Activated CD4-positive, alpha-beta T cell treated with anti-CD3 and anti-CD28 coated beads for 1 hour (primary cell): Measurements from ENCODE around the gene RASAL1.
A peak's percentile ranks its signal among the peaks of the same experiment; 100 is the strongest.

Source experiments
- DNase-seq: peaks from one replicate; pipeline ENCODE4 v3.0.0-alpha.2; 2020

Gene RASAL1

GRCh38 chr12:113114447-113115178, 20.9 kb downstream of the RASAL1 start:
- DNase-seq: no peak

GRCh38 chr12:113113397-113113796, 22.2 kb downstream of the RASAL1 start:
- DNase-seq: no peak

- DNase-seq: no peak
Measured at GRCh38 chr12:113112043-113112899, 23.3 kb downstream of the RASAL1 start.

DNA sequence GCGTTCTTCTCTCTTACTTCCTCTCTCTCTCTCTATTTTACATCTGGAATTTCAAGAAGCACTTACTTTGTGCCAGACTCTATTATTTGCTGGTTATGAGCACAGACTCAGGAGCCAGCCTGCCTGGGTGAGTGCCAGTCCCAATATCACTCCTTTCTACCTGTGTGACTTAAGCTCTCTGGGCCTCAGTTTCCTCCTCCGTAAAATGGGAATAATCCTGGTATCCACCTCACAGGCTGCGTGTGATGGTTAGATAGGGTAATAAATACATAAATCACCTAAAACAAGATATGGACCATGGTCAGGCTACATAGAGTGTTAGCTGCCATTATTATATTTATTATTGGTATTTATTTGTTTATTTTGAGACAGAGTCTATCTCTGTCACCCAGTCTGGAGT, 24.3 kb downstream of the RASAL1 start:
- DNase-seq: no peak

DNA sequence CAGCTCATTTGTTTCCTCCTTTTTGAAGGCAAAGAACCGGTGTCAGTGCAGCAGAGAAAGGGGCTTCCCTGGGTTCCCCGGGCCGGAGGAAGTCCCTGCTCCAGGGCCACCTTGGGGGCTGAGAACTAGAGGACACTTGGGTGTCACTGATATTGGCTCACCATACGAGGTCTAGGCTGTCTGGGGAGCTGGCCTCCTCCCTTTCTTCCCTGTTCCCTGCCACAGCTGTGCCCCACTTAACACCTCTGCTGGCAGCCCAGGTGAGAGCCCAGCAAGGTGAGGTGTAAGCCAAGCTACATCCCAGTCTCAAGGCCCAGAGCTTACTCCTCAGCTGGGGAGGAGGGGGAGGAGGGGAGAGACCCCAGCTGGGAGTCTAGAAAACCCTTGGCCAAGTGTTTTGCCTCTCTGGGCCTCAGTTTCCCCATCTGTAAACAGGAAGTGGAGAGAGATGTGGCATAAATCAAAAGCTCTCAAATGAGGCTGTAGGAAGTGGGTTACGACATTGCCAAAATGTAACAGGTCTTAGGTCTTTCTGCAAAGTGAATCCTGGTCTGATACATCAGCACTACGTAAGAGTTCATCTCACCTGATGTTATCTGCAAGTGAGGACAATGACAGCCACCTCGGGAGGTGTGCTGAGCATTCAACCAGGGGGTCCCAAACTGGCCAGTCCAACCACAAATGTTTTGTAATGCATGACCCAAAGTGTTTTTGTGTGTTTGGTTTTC, 25.5 kb downstream of the RASAL1 start:
- DNase-seq: no peak

GRCh38 chr12:113109360-113109759, 26.2 kb downstream of the RASAL1 start:
- DNase-seq: no peak

DNA sequence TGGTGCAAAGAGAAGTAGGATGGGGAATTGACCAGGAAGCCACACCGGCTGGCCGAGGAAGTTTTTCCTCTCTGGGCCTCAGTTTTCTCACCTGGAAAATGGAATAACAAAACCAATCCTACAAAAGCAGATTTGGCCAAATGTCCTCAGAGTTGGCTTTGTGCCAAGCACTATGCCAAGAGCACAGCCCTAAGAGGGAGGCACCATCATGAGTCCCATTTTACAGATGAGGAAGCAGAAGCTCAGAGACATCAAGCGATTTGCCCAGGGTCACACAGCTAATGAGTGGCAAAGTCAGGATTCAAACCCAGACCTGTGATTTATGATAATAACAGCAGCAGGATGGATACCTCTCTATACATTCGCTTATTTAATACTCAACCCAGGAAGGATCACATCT, 27.3 kb downstream of the RASAL1 start:
- no peak for DNase-seq

DNA sequence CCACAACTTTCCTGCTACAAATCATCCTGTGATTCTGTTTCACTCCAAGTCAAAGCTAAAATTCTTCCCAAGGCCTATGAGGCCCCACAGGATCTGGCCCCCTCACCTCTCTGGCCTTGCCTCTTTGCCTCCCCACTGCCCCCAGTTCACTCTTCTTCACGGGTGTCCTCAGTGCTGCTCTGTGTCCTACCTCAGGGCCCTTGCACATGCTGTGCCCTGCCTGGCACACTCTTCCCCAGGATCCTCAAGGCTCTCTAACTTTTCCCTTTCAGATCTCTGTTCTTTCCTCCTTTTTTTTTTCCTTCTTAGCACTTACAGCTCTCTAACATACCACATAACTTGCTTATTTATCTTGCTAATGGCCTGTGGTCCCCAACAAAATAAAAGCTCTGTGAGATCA, 29.2 kb downstream of the RASAL1 start:
- DNase-seq: no peak

DNA sequence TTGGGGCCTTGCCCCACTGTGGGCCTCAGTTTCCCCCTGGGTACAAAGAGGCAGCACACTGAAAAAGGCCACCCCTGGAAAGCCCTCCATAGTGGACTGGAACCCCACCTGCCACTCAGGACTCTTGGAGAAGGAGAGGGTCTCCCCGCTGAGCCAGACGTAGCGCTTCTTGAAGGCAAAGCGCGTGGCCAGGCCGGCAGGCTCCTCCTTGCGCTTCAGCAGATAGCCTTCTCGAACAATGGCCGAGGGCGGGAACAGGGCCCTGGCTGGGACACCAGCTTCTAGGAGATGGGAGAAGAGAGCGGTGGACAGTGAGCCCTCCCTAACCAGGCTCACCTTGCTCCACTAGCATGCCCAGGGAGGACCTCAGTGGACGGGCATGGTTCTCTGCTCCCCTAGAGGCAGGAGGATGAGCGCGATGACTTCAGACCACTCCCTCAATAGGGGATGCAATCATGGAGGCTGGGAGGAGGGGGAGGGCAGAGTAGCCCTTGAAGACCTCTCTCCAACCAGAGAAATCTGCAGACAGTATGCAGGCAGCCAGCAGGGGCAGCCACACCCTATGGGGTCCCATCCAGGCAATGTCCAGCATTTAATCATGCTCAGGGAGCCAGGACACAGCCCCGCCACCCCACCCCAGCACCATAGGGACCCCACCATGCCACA, 29.8 kb downstream of the RASAL1 start:
- DNase-seq: no peak

DNA sequence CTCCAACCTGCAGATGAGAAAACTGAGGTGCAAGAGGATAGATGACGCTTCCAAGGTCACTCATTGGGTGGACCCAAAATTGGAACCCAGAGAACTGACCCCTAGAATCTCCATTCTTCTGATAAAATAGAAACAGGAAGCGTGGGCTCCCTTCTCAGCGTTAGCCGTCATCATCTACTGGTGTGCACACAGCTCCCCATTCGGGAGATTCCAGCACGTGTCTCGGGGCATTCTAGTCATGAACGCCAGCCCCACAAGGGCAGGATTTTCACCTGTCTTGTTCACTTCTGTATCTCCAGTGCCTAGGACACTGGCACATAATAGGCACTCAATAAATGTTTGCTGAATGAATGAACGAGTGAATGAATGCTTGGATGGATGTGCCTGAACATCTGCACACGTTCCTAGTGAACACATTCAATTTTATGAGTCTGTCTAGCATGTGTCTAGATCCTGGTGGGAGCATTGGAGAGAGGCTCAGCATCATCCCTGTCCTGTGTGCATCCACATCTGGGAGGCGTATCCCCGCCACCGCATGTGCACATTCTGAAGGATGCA, 30.5 kb downstream of the RASAL1 start:
- DNase-seq: no peak

DNA sequence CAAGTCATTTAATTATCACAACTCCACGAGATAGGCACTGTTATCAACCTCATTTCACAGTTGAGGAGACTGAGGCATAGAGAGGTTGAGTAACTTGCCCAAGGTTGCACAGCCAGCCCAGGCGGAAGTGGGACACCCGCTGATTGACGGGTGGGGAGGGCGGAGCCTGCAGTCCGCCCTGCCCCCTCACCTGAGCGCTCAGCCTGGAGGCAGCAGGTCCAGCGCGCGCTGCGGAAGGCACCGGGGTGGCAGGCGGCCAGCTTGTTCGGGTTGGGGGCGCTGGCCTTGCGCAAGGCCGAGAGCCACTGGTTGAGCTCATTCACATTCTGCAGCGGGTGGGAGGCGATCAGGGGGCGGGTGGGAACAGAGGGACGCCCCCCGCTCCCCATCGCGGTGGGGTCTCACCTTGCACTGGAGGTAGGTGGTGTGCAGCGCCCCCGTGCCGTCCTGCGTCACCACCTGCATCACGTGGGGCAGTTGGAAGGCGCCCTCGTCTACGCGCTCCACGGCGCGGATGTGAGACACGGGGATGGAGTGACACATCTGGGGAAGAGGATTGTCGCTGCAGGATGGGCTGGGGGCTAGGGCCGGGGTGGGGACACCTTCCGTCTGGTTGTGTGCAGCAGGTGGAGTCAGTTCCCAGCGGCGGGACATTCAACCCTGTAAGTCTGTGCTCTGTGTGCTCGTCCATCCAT, 31.7 kb downstream of the RASAL1 start:
- peak; percentile 51 for DNase-seq

- no peak for DNase-seq
Measured at GRCh38 chr12:113102811-113103210, 32.8 kb downstream of the RASAL1 start.

DNA sequence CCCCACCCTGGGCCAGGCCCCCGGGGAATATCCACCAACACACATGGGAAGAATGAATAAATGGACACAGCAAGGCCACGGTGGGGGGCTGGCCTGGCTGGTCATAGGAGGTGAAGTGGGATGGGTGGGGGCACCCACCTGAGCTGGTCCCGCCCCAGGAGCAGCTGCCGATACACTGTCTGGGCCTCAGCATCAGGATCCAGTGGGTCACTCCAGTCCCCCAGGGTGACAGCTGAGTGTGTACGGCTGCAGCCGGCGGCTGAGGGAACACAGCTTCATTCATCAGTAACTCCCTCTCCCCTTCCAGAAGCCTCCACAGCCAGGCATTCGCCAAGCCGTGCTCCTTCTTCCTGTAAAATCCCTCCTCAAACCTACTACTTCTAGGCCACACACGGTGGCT, 33.8 kb downstream of the RASAL1 start:
- DNase-seq: no peak

DNA sequence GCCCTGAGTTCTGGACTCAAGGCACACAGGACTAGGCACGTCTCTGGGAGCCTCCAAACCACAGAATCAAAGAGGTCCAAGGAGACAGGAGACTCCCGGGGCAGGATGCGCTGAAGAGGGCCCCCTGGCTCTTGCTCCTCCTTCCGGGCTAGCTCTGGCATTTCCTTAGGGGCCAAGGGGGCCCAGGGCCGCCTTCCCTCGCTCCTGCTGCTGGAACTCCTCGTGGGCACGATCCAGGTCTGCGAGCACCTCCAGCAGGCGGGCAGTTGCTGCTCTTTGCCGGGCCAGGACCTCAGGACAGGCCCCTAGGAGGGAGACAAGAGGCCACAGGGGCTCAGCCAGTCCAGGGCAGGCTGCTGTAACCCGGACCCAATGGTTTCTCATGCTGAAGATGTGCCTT, 35.8 kb downstream of the RASAL1 start:
- no peak for DNase-seq

- DNase-seq: no peak
Measured at GRCh38 chr12:113099364-113099763, 36.2 kb downstream of the RASAL1 start.

DNA sequence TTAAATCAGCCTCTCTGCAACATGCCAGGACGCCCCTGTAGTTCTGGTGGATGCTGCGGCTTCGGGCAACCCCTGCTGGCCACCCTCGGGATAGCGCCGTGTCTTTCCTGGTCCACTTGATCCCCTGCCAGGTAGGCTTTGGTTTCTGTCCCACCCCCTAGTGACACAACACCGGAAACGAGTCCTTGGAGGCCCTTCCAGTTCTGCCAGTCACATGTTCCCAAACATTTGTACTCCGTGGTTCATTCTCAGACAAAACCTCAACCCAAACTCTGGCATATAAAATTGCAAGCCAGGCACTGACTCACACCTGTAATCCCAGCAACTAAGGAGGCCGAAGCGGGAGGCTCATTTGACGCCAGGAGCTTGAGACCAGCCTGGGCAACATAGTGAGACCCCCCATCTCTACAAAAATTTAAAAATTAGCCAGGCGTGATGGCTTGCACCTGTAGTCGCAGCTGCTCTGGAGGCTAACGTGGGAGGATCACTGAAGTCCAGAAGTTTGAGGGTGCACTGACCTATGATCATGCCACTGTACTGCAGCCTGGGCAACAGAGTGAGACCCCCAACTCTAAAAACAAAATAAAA, 37.0 kb downstream of the RASAL1 start:
- peak; percentile 53 for DNase-seq

DNA sequence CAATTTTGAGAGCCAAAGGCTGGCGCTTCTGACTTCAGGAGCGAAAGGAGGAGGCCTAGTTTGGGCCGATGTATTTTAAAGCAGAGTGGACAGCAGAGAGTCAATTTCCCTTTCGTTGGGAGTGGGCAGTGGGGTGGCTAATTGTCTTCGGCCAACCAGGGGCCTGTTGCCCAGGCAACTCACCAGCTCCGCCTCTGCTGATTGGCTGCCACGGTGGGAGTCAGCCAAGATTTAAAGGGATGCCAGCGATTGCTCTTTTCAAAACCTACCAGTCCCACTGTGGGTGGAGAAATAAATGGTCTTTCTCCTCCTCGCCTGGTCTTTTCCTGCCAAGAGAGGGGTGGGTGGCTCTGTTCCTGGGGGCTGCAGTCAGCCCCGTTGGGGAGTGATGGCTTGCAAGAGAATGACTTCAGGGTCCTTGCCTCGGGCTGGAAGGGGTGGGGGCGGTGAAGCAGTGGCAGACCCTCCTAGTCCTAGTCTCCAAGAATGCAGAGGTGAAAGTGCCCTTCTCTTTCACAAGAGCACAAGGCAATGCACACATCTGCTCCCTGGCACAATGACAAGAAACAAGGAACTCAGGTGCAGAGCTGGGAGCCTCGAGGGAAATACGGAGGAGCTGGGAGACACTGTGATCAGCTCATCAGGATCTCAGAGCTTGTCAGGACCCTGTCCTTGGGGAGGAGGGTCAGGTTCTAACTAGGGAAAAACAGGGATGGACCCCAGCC, 37.7 kb downstream of the RASAL1 start:
- DNase-seq: no peak

- DNase-seq: no peak
Measured at GRCh38 chr12:113096675-113097461, 38.7 kb downstream of the RASAL1 start.

DNA sequence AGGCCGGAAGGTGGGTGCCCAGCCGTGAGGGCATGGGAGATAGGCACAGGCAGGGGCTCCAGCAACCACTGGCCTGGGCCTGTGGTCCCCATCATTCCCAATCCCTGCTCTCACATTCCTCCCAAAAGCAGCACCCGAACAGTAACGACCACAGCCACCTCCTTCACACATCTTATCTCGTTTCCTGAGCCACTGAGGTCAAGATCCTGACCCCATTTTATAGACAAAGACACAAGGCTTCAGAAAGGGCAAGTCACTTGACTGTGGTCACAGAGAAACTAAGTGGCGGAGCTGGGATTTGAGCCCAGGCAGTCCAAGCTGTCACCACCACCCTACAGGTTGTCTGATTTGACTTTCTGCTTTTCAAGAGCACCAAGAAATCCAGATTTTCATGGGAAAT, 40.2 kb downstream of the RASAL1 start:
- DNase-seq: no peak

DNA sequence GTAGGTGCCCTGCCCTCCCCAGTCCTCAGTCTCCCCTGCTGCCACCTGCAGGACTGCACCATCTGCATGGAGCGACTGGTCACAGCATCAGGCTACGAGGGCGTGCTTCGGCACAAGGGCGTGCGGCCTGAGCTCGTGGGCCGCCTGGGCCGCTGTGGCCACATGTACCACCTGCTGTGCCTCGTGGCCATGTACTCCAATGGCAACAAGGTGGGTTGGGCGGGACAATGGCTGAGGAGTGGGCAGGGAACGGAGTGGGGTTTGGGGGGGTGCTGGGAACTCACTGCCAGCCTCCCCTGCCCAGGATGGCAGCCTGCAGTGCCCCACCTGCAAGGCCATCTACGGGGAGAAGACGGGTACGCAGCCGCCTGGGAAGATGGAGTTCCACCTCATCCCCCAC, 40.8 kb downstream of the RASAL1 start:
- DNase-seq: no peak
